Natural killer cell (primary cell): ENCODE measurements around the gene FAIM. TPM values are rescaled to one million over a fixed set of nuclear protein-coding genes. Genes with fewer than 3 reads are reported as not detected.

ENCODE experiments used
- ATAC-seq, 3 donors: fragments of 150-1000 bp in 2 of 3; fragments of 200-7000 bp in 1 of 3; cut with Tn5 transposase; 1 replicate in 1 of 3; 2 replicates in 2 of 3; pipeline ENCODE4 v1.10.0; 2021; ENCODE audit warnings: mild to moderate bottlenecking in 2 of 3, moderate library complexity in 2 of 3
- DNase-seq, 2 donors: peaks; one replicate each; pipeline versions ENCODE4 v3.0.0 to v3.0.0-alpha.2; 2013 to 2021; ENCODE audit warnings: mixed read lengths in 1 of 2
- H3K27ac ChIP-seq: one replicate; pipeline ENCODE4 v1.5.1; 2013; ENCODE audit warnings: mild to moderate bottlenecking, low read length
- H3K27me3 ChIP-seq: one replicate; pipeline ENCODE4 v1.6.1; 2013; ENCODE audit warnings: low read length; ENCODE audit not compliant: control insufficient read depth, insufficient read depth
- H3K36me3 ChIP-seq: one replicate; pipeline ENCODE4 v1.6.1; 2013; ENCODE audit warnings: low read length; ENCODE audit not compliant: control insufficient read depth, insufficient read depth
- H3K4me1 ChIP-seq: one replicate; pipeline ENCODE4 v1.6.1; 2013; ENCODE audit warnings: low read length; ENCODE audit not compliant: control insufficient read depth, insufficient read depth
- H3K4me3 ChIP-seq: one replicate; pipeline ENCODE4 v1.5.1; 2013; ENCODE audit warnings: low read length
- H3K9me3 ChIP-seq: one replicate; pipeline ENCODE4 v1.6.1; 2013; ENCODE audit warnings: low read length; ENCODE audit not compliant: control insufficient read depth, insufficient read depth
- H3K27ac Mint-ChIP-seq, 2 donors: one replicate each; pipeline ENCODE4 v1.8.0; 2022; ENCODE audit warnings: mild to moderate bottlenecking in 2 of 2, mixed read lengths in 2 of 2, moderate library complexity in 1 of 2
- H3K27me3 Mint-ChIP-seq, 2 donors: one replicate each; pipeline ENCODE4 v1.8.0; 2022; ENCODE audit warnings: low read depth in 2 of 2, mixed read lengths in 2 of 2
- H3K36me3 Mint-ChIP-seq: one replicate; pipeline ENCODE4 v1.8.0; 2022; ENCODE audit warnings: mixed read lengths
- H3K4me1 Mint-ChIP-seq, 2 donors: one replicate each; pipeline ENCODE4 v1.8.0; 2022; ENCODE audit warnings: mixed read lengths in 2 of 2
- H3K4me3 Mint-ChIP-seq: one replicate; pipeline ENCODE4 v1.8.0; 2022; ENCODE audit warnings: mild to moderate bottlenecking, moderate library complexity, mixed read lengths
- H3K9me3 Mint-ChIP-seq, 2 donors: one replicate each; pipeline ENCODE4 v1.8.0; 2022; ENCODE audit warnings: mixed read lengths in 2 of 2
- CTCF ChIP-seq: fragments of 200-600 bp; IDR thresholded peaks from one replicate; pipeline ENCODE4 v1.8.0; 2022; ENCODE audit warnings: antibody characterized with exemption
- WGBS: methylation state at CpG from one replicate; pipeline ENCODE4 v1.1.7; 2013; ENCODE audit warnings: missing lambda C conversion rate; ENCODE audit not compliant: insufficient coverage; 5-methylcytosine and 5-hydroxymethylcytosine counted together
- intact Hi-C: fragments of 100-400 bp; cut with micrococcal nuclease; formaldehyde crosslinking; loops from one replicate; pipeline ENCODE4 v1.14.2; 2022
- total RNA-seq, 4 donors: library from RNA; stranded (reverse); fragments of 120-200 nt in 1 of 4; gene quantifications; one replicate each; pipeline versions ENCODE4 v1.2.3 to v1.2.4, GENCODE V29; 2013 to 2022

FAIM gene
- total RNA-seq, 3 donors from 2014 or later (not counting 1 experiment from before 2014, with no cell fraction given) = 4.6 to 7.6 (median 5.6) TPM

- peaks cover 6% of the 10 kb centered on the region for H3K36me3 Mint-ChIP-seq
Observed at GRCh38 chr3:138624518-138624917, 15.9 kb downstream of the FAIM start.

GRCh38 chr3:138625707-138626365, 17.3 kb downstream of the FAIM start:
- intact Hi-C loops = no loop called here
- no peak for ATAC-seq
- no peak overlapping the region for H3K27ac Mint-ChIP-seq

More at GRCh38 chr3:138624518-138624917, 15.9 kb downstream of the FAIM start:
- Mint-ChIP-seq H3K27ac (no peak overlapping the region), H3K4me3 (no peak overlapping the region), H3K9me3 (no peaks in the 10 kb centered on the region), H3K27me3 (no peaks in the 10 kb centered on the region), H3K4me1 (no peaks in the 10 kb centered on the region)
- no peaks in the 10 kb centered on the region for H3K27me3 ChIP-seq
- H3K36me3 ChIP-seq = no peaks in the 10 kb centered on the region
- DNase-seq (no peak), ATAC-seq (no peak)
- H3K27ac ChIP-seq = no peak overlapping the region
- H3K9me3 ChIP-seq = no peaks in the 10 kb centered on the region
- no peak for TF ChIP-seq CTCF
- H3K4me3 ChIP-seq = no peak overlapping the region
- intact Hi-C loops = no loop called here
- H3K4me1 ChIP-seq = no peaks in the 10 kb centered on the region

GRCh38 chr3:138629526-138629925, 21.0 kb downstream of the FAIM start:
- TF ChIP-seq CTCF = no peak
- 90% methylated on average over 6 of the region's 6 CpGs for WGBS
- H3K9me3 ChIP-seq = no peaks in the 10 kb centered on the region
- H3K27me3 ChIP-seq = no peaks in the 10 kb centered on the region
- Mint-ChIP-seq H3K36me3 (no peaks in the 10 kb centered on the region), H3K27me3 (no peaks in the 10 kb centered on the region), H3K9me3 (no peaks in the 10 kb centered on the region), H3K4me1 (no peaks in the 10 kb centered on the region), H3K4me3 (no peak overlapping the region), H3K27ac (no peak overlapping the region)
- H3K4me3 ChIP-seq = no peak overlapping the region
- no peaks in the 10 kb centered on the region for H3K4me1 ChIP-seq
- DNase-seq (no peak), ATAC-seq (no peak)
- intact Hi-C loops = no loop called here
- H3K27ac ChIP-seq = no peak overlapping the region
- peaks cover 5% of the 10 kb centered on the region for H3K36me3 ChIP-seq

More at GRCh38 chr3:138625707-138626365, 17.3 kb downstream of the FAIM start:
- no peaks in the 10 kb centered on the region for H3K4me1 Mint-ChIP-seq
- H3K9me3 Mint-ChIP-seq = no peaks in the 10 kb centered on the region
- Histone ChIP-seq H3K9me3 (no peaks in the 10 kb centered on the region), H3K36me3 (no peaks in the 10 kb centered on the region), H3K4me1 (no peaks in the 10 kb centered on the region), H3K4me3 (no peak overlapping the region), H3K27me3 (no peaks in the 10 kb centered on the region), H3K27ac (no peak overlapping the region)
- H3K4me3 Mint-ChIP-seq = no peak overlapping the region
- peaks cover 6% of the 10 kb centered on the region for H3K36me3 Mint-ChIP-seq
- no peaks in the 10 kb centered on the region for H3K27me3 Mint-ChIP-seq
- 100% methylated on average over 3 of the region's 3 CpGs for WGBS
- TF ChIP-seq CTCF = no peak
- no peak for DNase-seq

GRCh38 chr3:138638641-138639040, 30.1 kb downstream of the FAIM start:
- no CpG with 5 or more reads among the region's 2 CpGs for WGBS
- no peak for DNase-seq
- Histone ChIP-seq H3K9me3 (no peaks in the 10 kb centered on the region), H3K4me1 (no peaks in the 10 kb centered on the region), H3K36me3 (no peaks in the 10 kb centered on the region), H3K4me3 (no peak overlapping the region), H3K27ac (no peak overlapping the region), H3K27me3 (no peaks in the 10 kb centered on the region)
- intact Hi-C loops = no loop called here
- Mint-ChIP-seq H3K4me3 (no peak overlapping the region), H3K36me3 (peaks cover 7% of the 10 kb centered on the region), H3K27me3 (no peaks in the 10 kb centered on the region), H3K4me1 (no peaks in the 10 kb centered on the region), H3K27ac (no peak overlapping the region), H3K9me3 (peaks cover 0 to 2% of the 10 kb centered on the region in 2 donors)
- no peak for TF ChIP-seq CTCF
- ATAC-seq = no peak
